GM12891 (cell line): ENCODE measurements around the gene PRKACG.

Experiments used
- PAX5 ChIP-seq: IDR thresholded peaks from 2 replicates; pipeline ENCODE4 v1.6.1; 2011; ENCODE audit warnings: low read length, moderate library complexity, mild to moderate bottlenecking; ENCODE audit not compliant: insufficient read depth, severe bottlenecking
- POLR2A ChIP-seq: IDR thresholded peaks from 2 replicates; pipeline ENCODE4 v1.6.1; 2011; ENCODE audit warnings: low read depth, low read length, control low read depth
- POLR2AphosphoS5 ChIP-seq: IDR thresholded peaks from 2 replicates; pipeline ENCODE4 v1.6.1; 2011; ENCODE audit warnings: low read depth, low read length, control low read depth
- POU2F2 ChIP-seq: IDR thresholded peaks from 2 replicates; pipeline ENCODE4 v1.6.1; 2011; ENCODE audit warnings: low read depth, mild to moderate bottlenecking, control low read depth, low read length, moderate library complexity
- SPI1 ChIP-seq: IDR thresholded peaks from 2 replicates; pipeline ENCODE4 v1.6.1; 2011; ENCODE audit warnings: low read depth, low read length, control low read depth
- TAF1 ChIP-seq: IDR thresholded peaks from 2 replicates; pipeline ENCODE4 v1.6.1; 2011; ENCODE audit warnings: low read depth, low read length, control low read depth

GRCh38 chr9:69004836-69005235 lies 9.1 kb downstream of the PRKACG start:
- no peak for TF ChIP-seq POLR2A
- no peak for TF ChIP-seq POLR2AphosphoS5
- TF ChIP-seq POU2F2 = no peak
- no peak for TF ChIP-seq TAF1
- TF ChIP-seq SPI1 = no peak
- no peak for TF ChIP-seq PAX5
